GM12892 (cell line): ENCODE measurements around the gene C12orf76.

Source experiments
- POLR2A ChIP-seq: IDR thresholded peaks from 2 replicates; pipeline ENCODE4 v1.6.1; 2011; ENCODE audit warnings: low read depth, low read length, control low read depth
- POLR2AphosphoS5 ChIP-seq: IDR thresholded peaks from 2 replicates; pipeline ENCODE4 v1.6.1; 2011; ENCODE audit warnings: low read depth, low read length, control low read depth
- TAF1 ChIP-seq: IDR thresholded peaks from 2 replicates; pipeline ENCODE4 v1.6.1; 2011; ENCODE audit warnings: low read depth, mild to moderate bottlenecking, control low read depth, low read length, borderline replicate concordance

DNA sequence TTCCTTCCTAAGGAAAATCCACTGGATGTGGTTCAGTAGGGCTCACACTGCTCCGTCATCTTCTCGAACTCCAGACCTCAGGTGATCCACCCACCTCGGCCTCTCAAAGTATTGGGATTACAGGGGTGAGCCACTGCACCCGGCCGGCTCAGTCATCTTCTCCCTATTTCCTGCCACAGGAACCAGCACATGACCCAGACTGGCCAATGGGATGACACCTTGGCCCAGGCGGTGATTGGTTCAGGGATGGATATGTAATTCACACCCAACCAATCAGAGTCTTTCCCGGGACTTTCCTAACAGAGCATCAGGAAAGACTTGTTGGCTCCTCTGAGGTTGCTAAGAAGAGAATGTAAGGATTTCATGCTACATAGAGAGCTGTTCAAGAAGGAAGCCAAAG is 19.2 kb upstream of the C12orf76 start:
- TF ChIP-seq TAF1, result no peak
- TF ChIP-seq POLR2A, result no peak
- TF ChIP-seq POLR2AphosphoS5, result no peak
